Astrocyte (in vitro differentiated cells and primary cell): ENCODE measurements around the gene SNAP47.

Source experiments
- CTCF ChIP-seq: IDR thresholded peaks from 2 replicates; pipeline ENCODE4 v1.5.1; 2011; ENCODE audit warnings: low read depth, mild to moderate bottlenecking, inconsistent platforms, low read length, moderate library complexity; ENCODE audit not compliant: insufficient read depth
- EZH2 ChIP-seq: IDR thresholded peaks from 2 replicates; pipeline ENCODE4 v1.6.1; 2012; ENCODE audit warnings: mild to moderate bottlenecking, low read length, inconsistent platforms; ENCODE audit not compliant: insufficient read depth

DNA sequence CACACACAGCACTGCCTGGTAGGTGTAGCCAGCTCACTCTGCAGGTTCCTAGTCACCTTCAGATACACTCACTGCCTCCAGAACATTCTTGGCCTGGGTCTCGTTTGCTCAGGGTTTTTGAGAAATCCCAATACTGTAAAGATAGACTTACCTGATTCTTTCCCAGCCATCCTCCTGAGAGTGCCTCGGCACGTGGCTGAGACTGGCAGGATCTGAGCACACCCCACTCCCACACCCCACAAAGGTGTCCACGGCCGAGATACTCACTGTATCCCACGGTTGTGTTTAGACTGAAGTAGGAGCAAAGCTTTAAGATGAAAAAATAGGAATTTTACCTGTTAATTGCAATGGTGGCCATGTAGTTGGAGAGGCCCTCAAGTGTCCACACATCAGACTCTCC lies 33.4 kb downstream of the SNAP47 start:
- no peak for TF ChIP-seq CTCF
- TF ChIP-seq EZH2 = no peak
